A673 (cell line): Measurements from ENCODE around the gene PEAK3. TPM values are rescaled to one million over a fixed set of nuclear protein-coding genes. Genes with fewer than 3 reads are reported as not detected.

Experiments
- BruUV-seq: library from RNA; stranded (reverse); fragments of 400-500 nt; replicated peaks from 2 replicates; lab custom pipeline; 2021; lab: Mats Ljungman, UMichigan
- CTCF ChIA-PET: fragments of 300-600 bp; sonication (Branson Sonifier 250); formaldehyde crosslinking; loops from one replicate; lab custom pipeline; 2022; ENCODE audit warnings: antibody characterized with exemption; lab: Charles Lee
- POLR2A ChIA-PET: fragments of 300-600 bp; sonication (Branson Sonifier 250); formaldehyde crosslinking; loops from one replicate; lab custom pipeline; 2022; ENCODE audit warnings: antibody characterized with exemption; ENCODE audit not compliant: low non-redundant PET; lab: Charles Lee
- DNase-seq: peaks from one replicate; pipeline ENCODE4 v3.0.0-alpha.2; 2015; ENCODE audit warnings: low spot score
- H3K27ac ChIP-seq: fragments of 200-600 bp; sonication (generic); 2 replicates; pipeline ENCODE4 v1.5.1; 2016; ENCODE audit warnings: mixed run types, low read depth, mild to moderate bottlenecking, mixed read lengths, antibody characterized with exemption, low read length; ENCODE audit not compliant: poor library complexity, severe bottlenecking
- H3K27me3 ChIP-seq: fragments of 200-600 bp; sonication (generic); replicated peaks from 2 replicates; pipeline ENCODE4 v1.6.1; 2017; ENCODE audit warnings: mixed run types, low read depth, mild to moderate bottlenecking, mixed read lengths, antibody characterized with exemption, low read length; ENCODE audit not compliant: insufficient read depth, poor library complexity
- H3K36me3 ChIP-seq: fragments of 200-600 bp; sonication (generic); 2 replicates; pipeline ENCODE4 v1.6.1; 2016; ENCODE audit warnings: mixed run types, mild to moderate bottlenecking, mixed read lengths, antibody characterized with exemption, low read length; ENCODE audit not compliant: insufficient read depth, poor library complexity, severe bottlenecking
- H3K4me1 ChIP-seq: fragments of 200-600 bp; sonication (generic); 2 replicates; pipeline ENCODE4 v1.6.1; 2017; ENCODE audit warnings: mixed run types, mild to moderate bottlenecking, mixed read lengths, antibody characterized with exemption, low read length; ENCODE audit not compliant: insufficient read depth, poor library complexity, severe bottlenecking
- H3K4me3 ChIP-seq: fragments of 200-600 bp; sonication (generic); 2 replicates; pipeline ENCODE4 v1.5.1; 2016; ENCODE audit warnings: low read depth, mixed run types, mild to moderate bottlenecking, mixed read lengths, low read length; ENCODE audit not compliant: poor library complexity, severe bottlenecking
- H3K9me3 ChIP-seq: fragments of 200-600 bp; sonication (generic); 2 replicates; pipeline ENCODE4 v1.6.1; 2016; ENCODE audit warnings: mixed run types, low read depth, mild to moderate bottlenecking, mixed read lengths, antibody characterized with exemption, low read length; ENCODE audit not compliant: poor library complexity, severe bottlenecking
- CTCF ChIP-seq: fragments of 300-800, 200-600 bp; sonication (generic); conservative IDR thresholded peaks from 2 replicates; pipeline ENCODE4 v1.5.1; 2017; ENCODE audit warnings: low read depth, mild to moderate bottlenecking, antibody characterized with exemption, low read length, moderate library complexity, mixed read lengths
- EZH2 ChIP-seq: fragments of 200-600 bp; sonication (generic); IDR thresholded peaks from 2 replicates; pipeline ENCODE4 v1.6.1; 2017; ENCODE audit warnings: borderline replicate concordance, low read depth, mild to moderate bottlenecking, mixed read lengths, antibody characterized with exemption, low read length; ENCODE audit not compliant: poor library complexity, severe bottlenecking
- intact Hi-C: fragments of 100-400 bp; cut with micrococcal nuclease; formaldehyde crosslinking; loops from one replicate; pipeline ENCODE4 v1.10.0; 2022; ENCODE audit not compliant: unreplicated experiment
- total RNA-seq: library from RNA; stranded (reverse); gene quantifications from 2 replicates; pipeline ENCODE4 v1.2.3, GENCODE V29; 2021

The PEAK3 gene
- total RNA-seq, 1 experiment from 2014 or later: not detected

GRCh38 chr19:2307518-2308012 lies 25.6 kb upstream of the PEAK3 start:
- CTCF ChIA-PET: interaction anchor here (0.5 kb wide), 1 partner anchor 147 kb away, joined by 8 read pairs; no protein-coding TSS in a partner anchor

GRCh38 chr19:2306971-2307370 lies 25.0 kb upstream of the PEAK3 start:
- CTCF ChIA-PET: interaction anchor here (0.5 kb wide), 1 partner anchor 147 kb away, joined by 8 read pairs; no protein-coding TSS in a partner anchor
- POLR2A ChIA-PET: no interaction called here
- H3K9me3 ChIP-seq: no peaks in the 10 kb centered on the region
- no peaks in the 10 kb centered on the region for H3K27me3 ChIP-seq
- intact Hi-C loops: no loop called here
- H3K27ac ChIP-seq: no peak overlapping the region
- no peak for DNase-seq
- H3K36me3 ChIP-seq: no peaks in the 10 kb centered on the region
- no TSS peak for BruUV-seq
- no peaks in the 10 kb centered on the region for H3K4me1 ChIP-seq
- no peak for TF ChIP-seq EZH2
- no peak for TF ChIP-seq CTCF
- no peak overlapping the region for H3K4me3 ChIP-seq

More at GRCh38 chr19:2307518-2308012, 25.6 kb upstream of the PEAK3 start:
- POLR2A ChIA-PET: no interaction called here
- peak overlapping the region; percentile 34 for H3K4me3 ChIP-seq
- no peak overlapping the region for H3K27ac ChIP-seq
- H3K36me3 ChIP-seq: no peaks in the 10 kb centered on the region
- no peaks in the 10 kb centered on the region for H3K9me3 ChIP-seq
- no peaks in the 10 kb centered on the region for H3K4me1 ChIP-seq
- TF ChIP-seq EZH2: no peak
- no peak for TF ChIP-seq CTCF
- no TSS peak for BruUV-seq
- no peak for DNase-seq
- no peaks in the 10 kb centered on the region for H3K27me3 ChIP-seq
- intact Hi-C loops: no loop called here

GRCh38 chr19:2306281-2306806 lies 24.4 kb upstream of the PEAK3 start:
- TF ChIP-seq CTCF (no peak), EZH2 (no peak)
- BruUV-seq: no TSS peak
- Histone ChIP-seq H3K9me3 (no peaks in the 10 kb centered on the region), H3K4me1 (no peaks in the 10 kb centered on the region), H3K36me3 (no peaks in the 10 kb centered on the region), H3K4me3 (no peak overlapping the region), H3K27ac (no peak overlapping the region), H3K27me3 (no peaks in the 10 kb centered on the region)
- ChIA-PET CTCF (no interaction called here), POLR2A (no interaction called here)
- intact Hi-C loops: no loop called here
- no peak for DNase-seq
